Activated naive CD4-positive, alpha-beta T cell (primary cell): ENCODE results near the gene KRTAP10-8.
"Not testable (repeated sequence)": the region's sequence is repeated elsewhere in the genome, so short reads cannot be mapped to it uniquely, and the experiment has no call there.

Source experiments
- DNase-seq, 4 experiments: peaks; one replicate each; lab custom pipeline; 2025; lab: John Stamatoyannopoulos, UW

KRTAP10-8 gene, protein sequence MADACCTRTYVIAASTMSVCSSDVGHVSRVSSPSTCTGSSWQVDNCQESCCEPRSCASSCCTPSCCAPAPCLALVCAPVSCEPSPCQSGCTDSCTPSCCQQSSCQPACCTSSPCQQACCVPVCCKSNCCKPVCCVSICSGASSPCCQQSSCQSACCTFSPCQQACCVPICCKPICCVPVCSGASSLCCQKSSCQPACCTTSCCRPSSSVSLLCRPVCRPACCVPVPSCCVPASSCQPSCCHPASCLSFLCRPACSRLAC

DNA sequence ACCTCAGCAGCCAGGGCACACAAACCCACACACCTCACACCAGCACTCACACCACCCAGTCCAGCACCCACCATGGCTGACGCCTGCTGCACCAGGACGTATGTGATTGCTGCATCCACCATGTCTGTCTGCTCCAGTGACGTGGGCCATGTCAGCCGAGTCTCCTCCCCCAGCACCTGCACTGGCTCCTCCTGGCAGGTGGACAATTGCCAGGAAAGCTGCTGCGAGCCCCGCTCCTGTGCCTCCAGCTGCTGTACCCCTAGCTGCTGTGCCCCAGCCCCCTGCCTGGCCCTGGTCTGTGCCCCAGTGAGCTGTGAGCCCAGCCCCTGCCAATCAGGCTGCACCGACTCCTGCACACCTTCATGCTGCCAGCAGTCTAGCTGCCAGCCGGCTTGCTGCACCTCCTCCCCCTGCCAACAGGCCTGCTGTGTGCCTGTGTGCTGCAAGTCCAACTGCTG, at the start of gene KRTAP10-8:
KRTAP10-8 (plus strand) TSS at position 51 of the 458 bp plus-strand sequence; CDS start at position 73, 22 bp downstream.
- no peak for DNase-seq

DNA sequence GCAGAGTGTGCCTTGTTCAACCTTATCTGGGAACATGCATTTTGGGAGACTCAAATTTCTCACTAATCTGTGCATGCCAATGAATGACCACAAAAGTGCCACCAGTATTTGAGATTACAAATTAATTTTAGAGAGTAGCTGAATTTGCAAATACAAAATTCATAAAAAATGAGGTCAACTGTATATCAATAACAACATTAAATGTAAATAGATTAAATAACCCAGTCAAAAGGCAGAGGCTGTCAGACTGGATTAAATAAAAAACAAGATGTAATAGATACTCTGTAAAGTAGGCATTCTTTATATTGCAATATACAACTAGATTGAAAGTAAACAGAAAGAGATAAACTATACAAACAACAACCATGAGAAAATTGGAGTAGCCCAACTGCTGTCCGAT, 47.8 kb upstream of the KRTAP10-8 start:
- no peak for DNase-seq

DNA sequence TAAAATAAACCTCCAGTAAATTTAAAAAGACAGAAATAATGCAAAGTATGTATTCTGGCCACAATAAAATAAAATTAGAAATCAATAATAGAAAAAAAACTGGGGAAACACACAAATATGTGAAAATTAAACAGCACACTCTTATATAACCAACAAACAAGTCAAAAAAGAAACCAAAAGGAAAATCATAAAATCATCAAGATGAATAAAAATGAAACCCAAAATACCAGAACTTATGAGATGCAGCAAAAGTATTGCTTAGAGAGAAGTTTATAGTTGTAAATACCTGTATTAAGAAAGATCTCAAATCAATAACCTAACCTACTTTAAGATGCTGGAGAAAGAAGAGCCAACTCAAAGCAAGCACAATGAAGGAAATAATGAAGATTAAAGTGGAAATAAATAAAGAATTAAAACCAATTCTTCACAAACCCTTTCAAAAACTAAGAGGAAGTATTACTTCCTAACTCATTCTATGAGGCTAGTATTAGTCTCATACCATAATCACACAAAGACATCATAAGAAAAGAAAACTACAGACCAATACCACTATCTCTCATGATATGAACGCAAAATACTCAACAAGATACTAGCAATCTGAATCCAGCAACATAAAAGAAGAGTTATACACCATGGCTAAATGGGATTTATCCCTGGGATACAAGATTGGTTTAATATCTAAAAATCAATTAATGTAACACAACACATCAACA, 46.8 kb upstream of the KRTAP10-8 start:
- DNase-seq = no peak

DNA sequence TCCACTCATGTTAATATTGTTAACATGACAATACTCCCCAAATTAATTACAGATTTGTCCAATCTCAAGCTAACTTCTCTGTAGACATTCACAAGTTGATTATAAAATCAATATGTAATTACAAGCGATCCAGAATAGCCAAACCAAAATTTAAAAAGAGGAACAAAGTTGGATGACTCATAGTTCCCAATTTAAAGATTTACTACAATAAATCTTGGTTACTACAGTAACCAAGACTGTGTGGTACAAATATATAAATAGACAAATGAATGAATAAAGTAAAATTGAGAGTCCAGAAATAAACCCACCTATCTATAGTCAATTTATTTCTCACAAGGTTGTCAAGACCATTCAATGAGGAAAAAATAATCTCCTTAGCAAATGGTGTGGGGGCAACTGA, 45.5 kb upstream of the KRTAP10-8 start:
- no peak for DNase-seq

DNA sequence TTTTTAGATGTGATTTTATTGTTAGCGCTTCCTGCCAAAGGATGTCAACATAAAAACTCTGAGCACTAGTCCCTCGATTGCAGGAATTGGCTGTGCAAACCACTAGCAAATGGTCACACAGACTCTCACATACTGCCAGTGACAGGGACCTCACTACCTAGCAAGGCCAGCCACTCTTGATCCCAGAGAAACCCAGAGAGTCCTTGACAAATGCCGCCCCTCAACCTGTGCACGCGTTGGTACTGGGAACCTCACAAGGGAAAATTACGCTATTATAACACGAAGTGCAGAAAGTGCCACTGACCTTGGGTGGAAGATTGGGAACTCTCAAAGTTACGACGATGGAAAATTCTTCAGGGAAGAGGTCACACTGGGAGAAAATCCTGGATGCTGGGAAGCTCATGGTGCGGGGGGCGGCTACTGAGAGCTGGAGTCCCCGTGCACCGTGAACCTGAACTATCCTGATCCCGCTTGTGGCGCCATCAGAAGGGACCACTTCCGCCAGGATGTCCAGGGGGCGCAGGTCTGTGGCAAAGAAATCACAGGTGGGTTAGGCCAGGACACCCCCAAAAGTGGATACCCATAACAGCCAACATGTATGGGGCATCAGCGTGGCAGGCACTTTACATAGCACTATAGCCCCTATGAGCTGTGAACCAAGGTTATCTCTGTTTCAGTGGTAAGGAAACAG, 44.3 kb upstream of the KRTAP10-8 start:
- no peak for DNase-seq

DNA sequence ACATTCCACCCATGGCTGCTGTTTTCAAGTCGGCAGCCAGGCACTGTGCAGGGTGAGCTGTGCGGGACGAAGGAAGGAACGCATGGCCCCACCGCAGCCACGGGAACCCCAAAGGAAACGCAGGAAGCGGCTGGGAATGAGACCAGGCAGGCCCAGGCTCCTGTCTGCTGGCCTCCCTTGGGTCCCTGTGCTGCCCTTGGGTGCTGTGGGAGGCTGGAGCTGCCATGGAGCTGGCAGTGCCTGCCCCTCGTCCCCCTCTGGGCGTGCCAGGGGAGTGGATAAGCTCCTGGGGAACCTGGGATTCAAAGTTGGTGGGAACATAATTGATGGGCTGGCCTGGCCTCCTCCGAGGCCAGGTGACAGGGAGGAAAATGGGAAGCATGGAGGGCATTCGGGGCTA, 43.6 kb upstream of the KRTAP10-8 start:
- no peak for DNase-seq

DNA sequence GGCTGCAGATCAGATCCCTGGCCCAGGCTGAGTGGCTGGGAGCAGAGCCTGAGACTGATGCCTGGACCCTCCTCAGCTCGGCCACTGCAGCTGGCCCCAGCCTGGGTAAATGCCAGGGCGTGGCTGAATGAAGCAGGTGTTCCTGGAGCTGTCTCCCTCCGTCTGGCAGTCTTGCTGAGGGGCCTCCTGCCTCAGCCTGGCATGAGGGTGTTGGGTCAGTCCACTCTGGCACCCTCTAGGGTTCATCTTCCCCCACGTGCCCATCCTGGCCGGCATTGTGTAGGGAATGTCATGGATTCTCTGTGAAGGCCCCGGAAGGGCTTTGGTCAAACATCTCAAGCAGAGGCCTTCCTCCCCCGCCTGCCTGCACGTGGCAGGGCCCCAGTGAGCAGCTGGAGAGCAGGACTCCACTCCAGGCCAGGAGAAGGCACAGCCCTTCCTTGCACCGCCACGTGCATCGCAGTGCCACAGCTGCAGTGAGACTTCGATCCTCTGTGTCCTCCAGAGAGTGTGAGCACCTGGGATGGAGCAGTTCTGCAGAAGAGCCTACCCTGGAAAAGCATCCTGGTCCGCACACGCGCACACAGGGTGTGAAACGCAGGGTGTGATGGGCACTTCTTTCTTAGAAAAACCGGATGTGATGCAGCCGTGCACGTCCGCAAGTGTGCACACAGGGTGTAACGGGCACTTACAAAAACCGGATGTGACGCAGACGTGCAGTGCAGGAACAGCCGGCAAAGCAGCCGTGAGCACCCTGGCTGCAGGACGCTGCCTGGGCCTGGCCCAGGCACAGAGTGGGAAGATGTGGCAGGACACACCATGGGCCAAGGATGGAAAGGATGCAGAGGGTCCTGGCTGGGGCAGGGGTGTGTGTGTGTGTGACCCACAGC, 43.0 kb upstream of the KRTAP10-8 start:
- no peak for DNase-seq

DNA sequence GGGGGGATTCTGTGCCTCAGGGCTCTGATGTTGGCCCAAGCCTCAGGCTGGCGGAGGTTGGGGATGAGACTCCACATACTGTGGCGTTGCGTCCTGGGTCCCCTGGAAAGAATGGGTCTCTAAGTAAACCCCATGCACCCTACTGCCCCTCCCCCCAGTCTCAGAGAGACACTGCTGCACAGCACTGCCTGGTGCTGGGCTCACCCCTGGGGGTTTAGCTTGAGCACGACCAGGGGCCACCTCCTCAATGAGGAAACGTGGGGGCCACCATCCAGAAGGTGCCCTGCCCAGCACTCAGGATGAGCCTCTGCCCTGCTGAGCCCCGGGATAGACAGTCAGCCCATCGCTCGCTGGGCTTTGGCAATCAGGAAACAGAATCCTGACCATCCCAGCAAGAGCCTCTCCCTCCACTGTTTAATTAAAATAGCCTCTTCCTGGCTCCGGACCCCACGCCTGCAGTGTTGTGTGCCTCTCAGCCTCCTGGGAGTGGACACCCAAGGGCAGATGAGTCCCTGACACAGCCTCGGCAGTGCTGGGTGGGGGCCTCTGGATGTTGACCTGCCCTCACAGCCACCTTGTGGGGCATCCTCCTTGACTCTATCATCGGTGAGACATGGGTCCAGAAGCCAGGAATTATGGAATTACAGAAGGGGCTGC, 41.9 kb upstream of the KRTAP10-8 start:
- DNase-seq = no peak

DNA sequence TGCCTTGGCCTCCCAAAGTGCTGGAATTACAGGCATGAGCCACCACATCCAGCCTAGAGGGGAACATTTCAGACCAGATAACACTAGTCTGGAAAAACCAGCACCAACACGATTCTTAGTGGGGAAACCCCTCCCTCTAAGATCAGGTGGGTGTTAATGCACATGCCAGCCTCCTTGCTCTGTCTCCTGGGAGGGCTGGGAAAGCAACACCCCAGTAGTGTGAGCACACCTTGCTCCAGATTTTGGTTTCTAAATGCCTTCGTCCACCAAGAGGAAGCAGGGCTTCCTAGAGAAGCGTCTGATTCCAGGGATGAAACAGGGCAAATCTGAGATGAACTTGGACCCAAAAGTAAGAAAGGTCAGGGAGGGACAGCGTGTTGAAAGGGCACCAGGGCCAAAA, 40.6 kb upstream of the KRTAP10-8 start:
- no peak for DNase-seq

DNA sequence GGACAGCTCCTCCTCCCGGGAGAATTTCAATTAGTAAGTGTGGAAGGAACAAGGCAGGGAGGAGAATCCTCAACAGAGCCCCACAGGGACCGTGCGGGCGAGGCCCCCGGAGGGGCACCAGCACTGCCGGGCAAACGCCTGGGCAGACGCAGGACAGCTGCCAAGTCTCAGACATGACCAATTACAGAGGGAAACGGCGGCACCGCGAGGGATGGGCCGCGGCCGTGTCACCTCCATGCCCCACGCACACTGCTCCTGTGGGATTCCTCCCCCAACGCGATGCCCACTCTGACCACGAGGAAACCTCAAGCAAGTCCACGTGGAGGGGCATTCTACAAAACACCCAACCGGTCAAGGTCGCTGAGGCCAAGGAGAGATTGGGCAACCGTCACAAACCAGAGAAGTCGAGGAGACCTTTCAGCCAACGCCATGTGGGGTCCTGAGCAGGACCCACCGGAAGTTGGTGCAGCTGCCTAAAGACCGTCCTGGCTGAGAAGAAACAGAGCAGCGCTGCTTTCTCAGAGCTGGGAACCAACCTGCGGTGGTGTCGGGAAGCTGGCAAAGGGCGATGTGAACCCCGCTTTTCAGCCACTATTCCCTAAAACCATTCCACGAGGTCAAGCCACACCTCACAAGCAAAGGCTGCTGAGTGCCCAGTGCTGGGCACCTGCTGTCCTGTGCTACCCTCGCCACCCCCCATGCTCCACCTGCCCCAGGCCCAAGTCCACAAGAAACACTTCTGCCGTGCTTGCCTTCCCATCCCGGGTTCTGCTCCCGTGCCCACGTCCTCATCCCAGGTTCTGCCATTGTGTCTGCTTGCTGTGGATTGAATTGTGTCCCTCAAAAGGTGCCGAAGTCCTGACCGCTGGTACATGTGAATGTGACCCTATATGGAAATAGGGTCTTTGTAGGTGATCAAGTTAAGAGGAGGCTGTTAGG, 39.8 kb upstream of the KRTAP10-8 start:
- DNase-seq = no peak

DNA sequence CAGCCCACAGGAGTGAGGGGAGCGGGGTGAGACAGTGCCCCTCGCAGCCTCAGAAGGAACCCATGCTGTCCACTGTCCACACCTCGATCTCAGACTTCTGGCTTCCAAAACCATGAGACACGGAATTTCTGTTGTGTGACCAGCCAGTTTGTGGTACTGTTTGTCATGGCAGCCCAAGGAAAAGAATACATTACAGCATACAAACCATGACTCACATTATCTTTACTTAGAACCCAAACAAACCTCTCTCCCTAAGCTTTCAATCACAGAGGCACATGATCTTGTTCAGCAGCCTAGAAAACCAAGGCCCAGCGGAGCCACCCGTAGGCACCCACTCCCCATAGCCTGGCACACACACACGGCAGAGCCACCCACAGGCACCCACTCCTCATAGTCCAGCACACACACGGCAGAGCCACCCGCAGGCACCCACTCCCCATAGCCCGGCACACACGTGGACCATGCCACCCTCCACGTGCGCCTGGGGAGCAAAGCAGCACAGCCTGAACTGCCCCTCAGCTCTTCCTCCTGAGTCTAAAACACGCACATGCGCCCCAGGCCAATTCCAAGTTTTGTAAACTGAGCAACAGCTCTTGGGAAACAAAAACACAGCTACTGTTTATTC, 38.8 kb upstream of the KRTAP10-8 start:
- no peak for DNase-seq

DNA sequence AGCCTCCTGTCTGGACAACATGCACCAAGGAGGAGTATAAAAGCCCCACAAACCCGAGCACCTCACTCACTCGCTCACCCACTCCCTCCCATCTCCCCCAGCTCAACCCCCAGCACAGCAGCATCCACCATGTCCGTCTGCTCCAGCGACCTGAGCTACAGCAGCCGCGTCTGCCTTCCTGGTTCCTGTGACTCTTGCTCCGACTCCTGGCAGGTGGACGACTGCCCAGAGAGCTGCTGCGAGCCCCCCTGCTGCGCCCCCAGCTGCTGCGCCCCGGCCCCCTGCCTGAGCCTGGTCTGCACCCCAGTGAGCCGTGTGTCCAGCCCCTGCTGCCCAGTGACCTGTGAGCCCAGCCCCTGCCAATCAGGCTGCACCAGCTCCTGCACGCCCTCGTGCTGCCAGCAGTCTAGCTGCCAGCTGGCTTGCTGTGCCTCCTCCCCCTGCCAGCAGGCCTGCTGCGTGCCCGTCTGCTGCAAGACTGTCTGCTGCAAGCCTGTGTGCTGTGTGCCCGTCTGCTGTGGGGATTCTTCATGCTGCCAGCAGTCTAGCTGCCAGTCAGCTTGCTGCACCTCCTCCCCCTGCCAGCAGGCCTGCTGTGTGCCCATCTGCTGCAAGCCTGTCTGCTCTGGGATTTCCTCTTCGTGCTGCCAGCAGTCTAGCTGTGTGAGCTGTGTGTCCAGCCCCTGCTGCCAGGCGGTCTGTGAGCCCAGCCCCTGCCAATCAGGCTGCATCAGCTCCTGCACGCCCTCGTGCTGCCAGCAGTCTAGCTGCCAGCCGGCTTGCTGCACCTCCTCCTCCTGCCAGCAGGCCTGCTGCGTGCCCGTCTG, 38.0 kb upstream of the KRTAP10-8 start, which contains the start of gene KRTAP10-4:
KRTAP10-4 (plus strand) TSS at position 100 of the 827 bp plus-strand sequence; CDS start at position 130, 30 bp downstream.
- DNase-seq = not testable (repeated sequence)

DNA sequence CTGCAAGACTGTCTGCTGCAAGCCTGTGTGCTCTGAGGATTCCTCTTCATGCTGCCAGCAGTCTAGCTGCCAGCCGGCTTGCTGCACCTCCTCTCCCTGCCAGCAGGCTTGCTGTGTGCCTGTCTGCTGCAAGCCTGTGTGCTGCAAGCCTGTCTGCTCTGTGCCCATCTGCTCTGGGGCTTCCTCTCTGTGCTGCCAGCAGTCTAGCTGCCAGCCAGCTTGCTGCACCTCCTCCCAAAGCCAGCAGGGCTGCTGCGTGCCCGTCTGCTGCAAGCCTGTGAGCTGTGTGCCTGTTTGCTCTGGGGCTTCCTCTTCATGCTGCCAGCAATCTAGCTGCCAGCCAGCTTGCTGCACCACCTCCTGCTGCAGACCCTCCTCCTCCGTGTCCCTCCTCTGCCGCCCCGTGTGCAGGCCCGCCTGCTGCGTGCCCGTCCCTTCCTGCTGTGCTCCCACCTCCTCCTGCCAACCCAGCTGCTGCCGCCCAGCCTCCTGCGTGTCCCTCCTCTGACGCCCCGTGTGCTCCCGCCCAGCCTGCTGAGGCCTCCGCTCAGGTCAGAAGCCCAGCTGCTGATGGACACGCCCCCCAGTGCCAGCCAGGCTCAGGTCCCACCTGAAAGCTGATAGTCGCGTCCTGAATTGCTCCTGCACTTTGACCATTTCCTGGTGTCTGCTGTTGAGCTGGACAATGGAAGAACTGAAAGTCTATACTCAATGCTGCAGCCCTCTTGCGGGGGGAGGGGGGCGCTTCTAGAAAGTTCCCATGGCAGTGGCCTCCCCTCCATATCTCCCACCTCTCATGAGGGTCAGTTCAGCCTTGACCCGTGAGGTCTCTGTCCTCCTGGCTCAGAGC, 37.2 kb upstream of the KRTAP10-8 start:
- no peak for DNase-seq

DNA sequence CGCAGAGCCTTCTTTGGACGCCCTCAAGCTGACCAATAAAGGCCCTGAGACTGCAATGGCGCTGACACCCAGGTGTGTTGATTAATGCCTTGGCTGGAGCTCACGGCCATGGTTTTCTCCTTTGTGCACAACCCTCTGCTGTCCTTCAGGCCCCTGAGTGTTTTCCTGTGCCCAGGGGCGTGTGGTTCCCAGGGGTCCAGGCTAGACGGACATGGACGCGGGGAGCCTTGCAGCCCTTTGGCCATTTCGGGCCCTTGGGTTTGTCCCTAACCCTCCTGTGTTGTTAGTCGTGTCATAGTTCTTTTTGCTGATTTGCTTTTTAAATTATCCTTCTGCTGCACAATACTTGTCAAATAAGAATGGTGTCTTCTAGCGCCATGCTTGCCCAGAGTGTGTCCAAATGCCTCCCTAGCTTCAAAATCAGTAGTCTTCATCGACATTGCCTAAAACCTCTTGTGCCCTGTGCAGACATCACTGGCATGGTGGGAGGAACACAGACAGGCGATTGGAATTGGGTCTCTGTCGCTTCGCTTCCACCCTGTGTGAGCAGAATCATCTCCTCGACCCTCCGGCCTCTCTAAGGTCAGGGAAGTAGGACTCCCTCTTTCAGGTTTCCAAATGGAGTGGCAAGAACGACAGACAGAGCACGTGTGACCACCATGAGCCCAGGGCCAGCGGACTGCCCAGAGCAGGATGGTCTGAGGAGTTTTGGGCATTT, 36.4 kb upstream of the KRTAP10-8 start:
- no peak for DNase-seq

DNA sequence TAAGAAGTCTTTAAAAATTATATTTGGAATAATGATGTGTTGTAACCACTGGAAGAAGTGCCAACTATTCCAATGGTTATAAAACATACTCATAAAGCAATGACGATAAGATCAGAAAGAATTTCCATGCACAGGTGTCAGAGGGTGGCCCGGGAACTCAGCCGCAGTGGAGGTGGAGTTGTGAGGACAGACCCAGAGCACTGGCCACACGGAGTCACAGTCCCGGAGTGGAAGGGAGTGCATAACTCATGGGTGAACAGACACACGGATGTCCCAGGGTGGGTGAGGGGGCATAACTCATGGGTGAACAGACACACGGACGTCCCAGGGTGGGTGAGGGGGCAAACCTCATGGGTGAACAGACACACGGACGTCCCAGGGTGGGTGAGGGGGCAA, 35.9 kb upstream of the KRTAP10-8 start:
- no peak for DNase-seq

DNA sequence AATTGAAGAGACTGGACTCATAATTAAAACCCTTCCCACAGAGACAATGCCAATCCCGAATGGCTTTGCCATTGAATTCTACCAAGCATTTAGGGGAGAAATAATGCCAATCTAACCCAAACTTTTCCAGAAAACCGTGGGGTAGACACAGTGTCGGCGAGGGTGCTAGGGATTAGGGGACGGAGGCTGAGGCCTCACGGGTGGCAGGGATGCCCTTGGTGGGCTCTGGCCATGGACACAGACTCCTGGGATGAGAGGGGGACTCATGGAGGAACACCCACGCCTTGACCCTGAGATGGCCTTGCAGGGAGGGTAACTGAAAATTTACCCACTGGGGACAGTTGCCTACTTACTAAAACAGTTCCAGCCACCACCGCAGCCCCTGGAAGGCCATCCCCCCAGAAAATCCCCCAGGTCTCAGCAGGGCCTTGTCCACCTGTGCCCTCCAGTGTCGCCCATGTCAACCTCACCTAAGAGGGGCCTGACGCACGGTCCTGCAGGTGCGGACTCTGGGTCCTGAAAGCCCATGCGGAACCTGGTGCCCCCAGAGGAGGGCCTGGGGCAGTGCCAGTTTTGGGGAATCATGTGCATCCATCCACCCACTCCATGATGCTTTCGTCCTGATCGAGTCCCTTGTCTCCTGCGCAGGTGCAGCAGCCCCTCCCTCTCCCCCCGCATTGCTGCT, 33.4 kb upstream of the KRTAP10-8 start:
- DNase-seq = no peak
